SKM-1 treated with dmso at 0.1 percent for 144 hours (cell line): ENCODE measurements around the gene KSR1.
"Not testable (repeated sequence)": the region's sequence is repeated elsewhere in the genome, so short reads cannot be mapped to it uniquely, and the experiment has no call there.

Source experiments
- DNase-seq: peaks from one replicate; lab custom pipeline; 2025; ENCODE audit not compliant: unreplicated experiment; lab: John Stamatoyannopoulos, UW

KSR1 gene

DNA sequence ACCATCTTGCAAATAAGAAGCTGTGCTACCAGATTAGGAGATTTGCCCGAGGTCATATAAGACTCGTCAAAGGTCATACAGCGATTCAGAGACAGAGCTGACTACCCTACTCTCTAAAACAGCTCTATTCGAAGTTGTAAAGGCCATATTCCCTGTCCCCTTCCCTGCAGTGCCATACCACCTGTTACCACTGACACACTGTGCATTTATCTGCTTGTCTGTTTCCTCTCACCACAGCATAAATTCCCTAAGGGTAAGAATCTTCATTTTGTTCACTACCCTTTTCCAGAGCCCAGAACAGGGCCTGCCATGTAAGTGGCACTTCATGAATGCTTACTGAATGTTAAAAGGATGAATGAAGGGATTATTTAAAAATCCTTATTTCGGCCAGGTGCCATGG is 3.4 kb upstream of the KSR1 start:
- DNase-seq: no peak

DNA sequence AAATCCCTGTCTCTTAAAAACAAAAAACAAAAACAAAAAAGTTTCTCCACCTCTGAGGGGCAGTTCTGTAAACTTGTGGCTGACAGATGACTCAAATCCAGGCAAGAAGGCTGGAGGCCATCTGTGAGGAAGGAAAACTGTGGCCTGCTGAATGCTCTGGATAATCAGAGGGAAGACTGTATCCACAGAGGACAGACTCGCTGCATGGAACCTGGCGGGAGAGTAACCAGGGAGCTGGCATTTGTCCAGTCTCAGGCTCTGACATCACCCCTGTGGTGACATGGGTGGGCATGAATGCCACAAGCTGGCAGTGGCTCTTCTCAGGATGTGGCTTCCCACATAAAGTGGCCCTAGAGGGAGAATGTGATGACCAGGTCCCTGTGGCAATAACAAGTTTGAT is 2.8 kb upstream of the KSR1 start:
- no peak for DNase-seq

DNA sequence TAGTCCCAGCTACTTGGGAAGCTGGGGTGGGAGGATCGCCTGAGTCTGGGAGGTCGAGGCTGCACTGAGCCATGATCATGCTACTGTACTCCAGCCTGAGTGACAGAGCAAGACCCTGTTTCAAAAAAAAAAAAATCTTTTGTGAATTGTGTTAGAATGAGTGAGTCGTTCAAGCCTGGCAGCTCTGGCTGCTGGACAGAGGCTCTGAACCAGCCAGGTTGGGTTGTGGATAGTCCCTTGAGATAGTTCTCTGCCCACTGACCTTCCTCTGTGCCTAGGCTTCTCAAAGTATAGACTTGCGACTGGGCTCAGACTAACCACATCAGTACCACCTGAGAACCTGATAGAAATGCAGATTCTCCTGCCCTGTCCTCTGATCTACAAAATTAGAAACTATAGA is 2.2 kb upstream of the KSR1 start:
- DNase-seq: no peak

DNA sequence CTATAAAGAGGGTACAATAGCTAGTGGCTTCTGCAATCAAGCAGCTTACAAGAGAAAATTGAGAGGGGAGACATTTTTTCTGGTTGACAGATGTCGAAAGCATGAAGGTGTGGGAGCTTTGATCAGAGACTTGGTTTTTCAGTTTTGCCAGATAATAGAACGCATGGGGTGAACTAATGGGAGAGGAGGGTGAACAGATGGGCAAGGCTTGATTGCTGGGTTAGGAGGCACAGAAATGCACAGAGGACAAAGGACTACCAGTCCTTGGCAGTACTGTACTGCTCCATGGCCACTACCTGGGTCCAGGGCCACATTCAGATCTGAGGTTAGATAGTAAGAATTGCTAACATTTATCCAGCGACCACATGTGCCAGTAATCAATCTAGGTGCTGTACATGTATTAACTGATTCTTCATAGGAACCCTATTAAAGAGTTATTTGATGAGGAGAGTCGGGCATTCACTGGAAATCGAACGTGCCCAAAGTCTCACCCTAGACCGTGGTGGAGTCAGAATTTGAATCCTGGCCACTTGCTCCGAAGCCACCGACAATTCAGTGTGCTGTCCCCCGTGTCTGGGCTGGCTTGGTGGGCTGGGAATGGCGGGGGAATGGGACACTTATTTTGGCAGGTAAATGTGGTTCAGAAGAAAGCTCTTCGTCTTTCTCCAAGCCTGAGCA is 873 bp upstream of the KSR1 start:
- DNase-seq: no peak

DNA sequence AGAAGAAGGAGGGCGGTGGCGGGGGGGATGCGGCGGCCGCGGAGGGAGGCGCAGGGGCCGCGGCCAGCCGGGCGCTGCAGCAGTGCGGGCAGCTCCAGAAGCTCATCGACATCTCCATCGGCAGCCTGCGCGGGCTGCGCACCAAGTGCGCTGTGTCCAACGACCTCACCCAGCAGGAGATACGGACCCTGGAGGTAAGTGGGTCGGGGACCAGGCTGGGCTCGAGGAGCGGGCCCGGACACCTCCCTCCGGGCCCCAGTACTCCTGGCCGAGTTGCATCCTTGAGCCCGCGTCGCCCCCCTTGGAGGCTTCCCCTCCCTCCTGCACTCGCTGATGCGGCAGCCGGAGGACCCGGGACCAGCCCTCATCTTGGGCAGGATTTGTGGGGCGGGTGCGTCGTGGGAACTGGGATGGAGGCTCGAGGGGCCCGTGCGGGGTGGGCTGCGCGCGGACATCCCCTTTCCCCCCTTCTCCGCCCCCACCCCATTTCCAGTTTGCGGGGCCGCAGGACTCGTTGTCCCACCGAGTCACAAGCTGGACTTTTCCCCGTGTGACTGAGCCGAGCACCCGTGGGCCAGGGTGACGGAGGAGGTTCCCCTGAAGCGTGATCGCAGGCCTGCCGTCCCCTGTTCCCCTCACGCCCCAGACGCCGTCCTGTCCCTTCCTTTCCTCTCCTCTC is 572 bp downstream of the KSR1 start:
- DNase-seq: no peak

DNA sequence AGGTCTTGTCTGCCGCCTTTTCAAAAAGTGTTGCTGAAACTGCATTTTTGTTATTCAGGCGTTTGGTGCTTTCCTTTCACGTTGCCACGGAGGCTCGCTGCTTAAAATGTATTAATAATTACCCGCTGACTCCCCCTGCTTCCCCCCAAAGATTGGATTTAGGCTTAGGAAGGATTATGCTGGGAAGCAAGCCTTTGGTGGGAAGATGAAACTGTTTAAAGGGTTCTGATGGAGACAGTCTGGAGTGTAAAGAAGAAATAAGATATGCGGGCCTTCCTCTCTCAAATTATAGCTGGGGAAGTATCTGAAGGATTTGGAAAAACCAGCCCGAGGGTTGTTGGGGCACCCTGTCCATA is 1.1 kb downstream of the KSR1 start:
- DNase-seq: no peak

DNA sequence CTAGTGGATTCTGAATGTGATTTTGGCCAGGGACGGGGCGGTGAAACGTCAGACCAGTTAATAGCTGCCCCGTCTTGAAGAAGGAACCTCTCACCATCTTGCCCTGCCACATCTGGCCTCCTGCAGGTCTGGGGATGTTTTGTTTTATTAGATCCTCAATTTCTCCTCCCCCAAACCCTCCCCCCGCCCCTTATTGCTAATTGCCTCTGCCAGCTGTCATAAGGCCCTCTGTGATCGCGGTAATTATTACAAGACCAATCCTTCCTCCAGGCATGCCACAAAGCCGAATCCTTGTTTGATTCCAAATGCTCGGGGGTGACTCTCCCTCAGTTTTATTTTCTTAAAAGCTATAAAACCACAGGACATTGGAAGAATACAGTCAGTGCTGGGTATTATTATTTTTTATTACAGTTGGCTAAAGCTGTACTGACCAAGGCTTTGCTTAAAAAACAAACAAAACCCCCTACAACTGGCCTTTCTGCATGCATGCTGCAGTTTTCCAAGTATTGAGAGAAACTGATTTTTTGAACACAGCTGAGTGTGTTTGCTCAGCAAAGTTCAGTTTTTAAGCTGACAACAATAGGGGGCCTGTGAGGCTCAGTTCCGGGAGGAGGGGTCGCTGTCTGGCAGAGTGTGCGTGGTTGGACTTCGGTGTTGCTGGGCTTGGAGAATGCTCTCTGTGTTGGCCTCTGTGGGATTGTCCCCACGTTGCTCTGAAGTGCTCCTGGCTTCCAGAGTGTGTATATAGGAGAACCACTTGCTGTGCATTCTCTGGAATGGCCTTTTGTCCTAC is 1.7 kb downstream of the KSR1 start:
- DNase-seq: no peak

DNA sequence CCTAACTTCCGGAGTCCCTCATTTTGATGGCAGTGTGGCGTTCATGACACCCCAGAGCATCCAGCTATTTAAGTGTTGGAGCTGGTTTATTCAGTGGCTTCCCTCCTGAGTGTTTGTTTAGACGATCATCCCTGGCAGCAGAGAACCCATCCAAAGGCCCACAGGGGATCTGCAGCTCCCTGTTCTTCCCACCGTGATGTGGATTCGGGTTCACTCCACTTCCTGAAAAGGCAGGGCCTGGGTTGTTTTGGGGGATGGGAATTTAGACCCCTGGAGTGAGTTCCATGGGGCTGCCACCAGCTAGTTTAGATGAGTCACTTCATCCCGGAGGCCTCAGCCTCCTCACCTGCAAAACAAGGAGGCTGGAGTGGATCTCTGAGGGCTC is 2.3 kb downstream of the KSR1 start:
- no peak for DNase-seq

DNA sequence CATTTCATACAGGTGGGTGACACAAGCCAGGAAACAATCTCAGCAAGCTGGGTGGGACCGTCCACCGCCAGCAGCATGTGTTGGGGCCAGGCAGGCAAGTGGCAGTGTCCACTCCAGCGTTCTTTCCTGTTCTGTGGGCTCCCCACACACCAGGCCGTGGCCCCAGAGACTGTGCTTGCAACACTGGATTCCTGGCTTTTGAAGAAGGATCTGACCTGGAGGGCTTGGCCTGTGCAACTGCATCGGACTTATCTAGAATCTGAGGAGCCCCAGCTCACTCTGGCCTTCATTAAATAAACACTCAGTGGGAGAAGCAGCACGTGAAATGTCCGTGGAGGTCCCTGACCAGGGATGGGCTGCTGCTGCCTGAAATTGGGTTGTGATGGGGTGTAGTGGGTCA is 3.2 kb downstream of the KSR1 start:
- DNase-seq: no peak

DNA sequence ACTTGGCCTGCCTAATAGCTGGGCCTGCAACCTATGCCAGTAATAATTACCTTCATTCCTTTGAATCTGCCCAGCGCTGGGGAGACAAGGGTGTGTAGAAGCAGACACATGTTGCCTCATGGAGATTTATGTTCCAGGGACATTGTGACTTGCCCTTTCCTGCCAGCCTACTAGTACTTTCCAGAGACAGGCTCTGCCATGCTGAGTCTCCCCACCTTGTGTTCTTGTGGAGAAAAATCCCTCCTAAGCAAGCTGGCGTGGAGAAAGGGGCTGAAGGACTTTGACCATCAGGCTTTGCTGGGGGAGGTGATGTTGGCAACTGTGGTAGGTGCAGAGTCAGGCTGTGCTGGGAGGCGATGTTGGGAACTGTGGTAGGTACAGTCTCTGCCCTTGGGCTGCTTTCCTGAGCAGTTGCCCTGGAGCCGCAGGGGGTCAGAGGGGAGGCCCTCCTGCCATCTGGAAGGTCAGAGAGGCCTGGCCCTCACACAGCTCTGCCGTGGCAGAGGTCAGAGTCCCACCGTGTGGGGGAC is 4.0 kb downstream of the KSR1 start:
- no peak for DNase-seq

DNA sequence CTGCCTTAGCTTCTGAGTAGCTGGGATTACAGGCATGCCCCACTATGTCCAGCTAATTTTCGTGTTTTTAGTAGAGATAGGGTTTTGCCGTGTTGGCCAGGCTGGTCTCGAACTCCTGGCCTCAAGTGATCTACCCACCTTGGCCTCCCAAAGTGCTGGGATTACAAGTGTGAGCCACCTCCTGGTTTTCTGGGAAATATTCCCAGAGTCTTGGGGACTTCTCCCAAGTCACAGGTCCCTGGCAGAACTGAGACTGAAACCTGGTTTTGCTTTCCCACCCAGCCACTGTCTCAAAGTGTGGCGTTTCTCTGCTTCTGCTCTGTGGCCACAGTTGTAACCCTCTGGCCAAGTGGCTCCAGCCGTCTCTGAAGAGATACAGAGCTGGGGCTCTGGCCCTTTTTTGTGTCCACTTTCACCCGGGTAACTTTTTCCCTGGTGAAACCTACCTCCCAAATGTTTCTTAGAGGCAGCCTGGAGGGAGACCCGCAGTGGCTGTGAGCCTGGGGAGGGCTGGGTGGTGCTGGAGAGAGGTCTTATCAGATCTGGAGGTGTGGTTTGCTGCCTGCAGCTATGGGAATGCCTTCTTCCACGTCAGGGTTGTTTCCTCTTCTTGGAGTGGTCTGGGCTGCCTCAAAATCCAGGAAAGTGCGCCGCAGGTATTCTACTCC is 5.1 kb downstream of the KSR1 start:
- DNase-seq: no peak

DNA sequence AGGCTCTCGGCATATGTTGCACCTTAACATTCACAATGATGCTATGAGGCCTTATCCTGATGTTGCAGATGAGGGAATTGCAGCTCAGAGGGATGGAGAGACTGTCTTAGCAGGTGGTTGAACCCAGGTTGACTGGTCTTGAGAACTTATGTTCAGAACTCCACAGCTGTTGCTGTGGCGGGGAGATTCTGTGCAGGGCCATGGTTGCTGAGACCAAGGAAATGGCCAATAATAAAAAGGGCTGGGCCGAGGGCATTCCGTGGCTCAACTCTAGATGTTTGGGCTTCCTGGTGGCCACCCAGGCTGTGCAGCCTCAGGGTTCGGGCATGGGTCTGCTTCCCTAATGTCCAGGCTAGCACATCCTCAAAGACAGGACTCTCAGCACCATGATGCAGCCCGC is 5.9 kb downstream of the KSR1 start:
- DNase-seq: no peak

DNA sequence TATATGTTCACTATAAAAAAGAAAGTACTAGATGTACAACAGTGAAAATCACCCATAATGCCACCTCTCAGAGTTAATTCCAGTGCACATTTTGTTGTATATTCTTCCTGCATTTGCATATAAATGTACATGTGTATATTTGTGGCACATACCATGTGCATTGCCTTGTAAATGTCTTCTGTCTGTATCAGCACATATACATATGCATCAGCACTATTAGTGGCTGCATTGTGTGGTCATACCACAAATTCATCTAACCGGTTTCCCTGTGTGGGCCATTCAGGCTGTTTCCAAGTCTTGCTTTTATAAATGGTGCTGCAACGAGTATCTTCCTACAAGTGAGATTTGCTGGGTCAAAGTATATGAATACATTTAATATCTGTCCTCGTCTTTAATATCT is 6.5 kb downstream of the KSR1 start:
- no peak for DNase-seq

DNA sequence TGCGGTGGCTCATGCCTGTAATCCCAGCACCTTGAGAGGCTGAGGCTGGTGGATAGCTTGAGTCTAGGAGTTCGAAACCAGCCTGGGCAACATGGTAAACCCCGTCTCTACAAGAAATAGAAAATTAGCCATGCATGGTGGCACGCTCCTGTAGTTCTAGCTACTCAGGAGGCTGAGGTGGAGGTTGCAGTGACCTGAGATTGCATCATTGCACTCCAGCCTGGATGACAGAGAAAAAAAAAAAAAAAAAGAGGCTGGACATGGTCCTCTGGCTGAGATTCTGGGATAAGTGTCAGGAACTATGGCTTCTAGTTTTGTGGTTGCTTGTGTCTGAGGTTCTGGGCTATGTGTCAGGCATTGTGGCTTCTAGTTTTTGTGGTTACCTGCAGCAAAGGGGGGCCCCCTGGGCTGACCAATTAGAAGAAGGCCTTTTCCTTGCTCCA is 7.0 kb downstream of the KSR1 start:
- no peak for DNase-seq

DNA sequence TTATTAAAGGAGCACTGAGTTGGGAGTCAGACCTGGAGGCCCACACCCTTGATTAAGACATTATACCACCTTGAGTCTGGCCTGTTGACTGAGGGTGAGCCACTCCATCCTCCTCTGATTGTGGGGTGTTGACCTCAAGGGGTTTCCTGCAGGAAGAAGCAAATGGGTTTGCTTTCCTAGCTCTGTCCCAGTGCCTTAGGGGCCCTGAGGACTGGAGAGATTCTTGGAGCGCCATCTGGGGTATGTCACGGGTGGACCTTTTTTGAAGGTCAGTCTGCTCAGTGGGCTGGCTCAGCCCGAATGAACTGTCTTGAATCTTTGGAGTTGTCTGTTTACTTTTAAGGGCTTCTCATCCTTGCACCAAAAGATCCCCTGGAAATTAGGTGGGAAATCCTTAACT is 7.8 kb downstream of the KSR1 start:
- not testable (repeated sequence) for DNase-seq

DNA sequence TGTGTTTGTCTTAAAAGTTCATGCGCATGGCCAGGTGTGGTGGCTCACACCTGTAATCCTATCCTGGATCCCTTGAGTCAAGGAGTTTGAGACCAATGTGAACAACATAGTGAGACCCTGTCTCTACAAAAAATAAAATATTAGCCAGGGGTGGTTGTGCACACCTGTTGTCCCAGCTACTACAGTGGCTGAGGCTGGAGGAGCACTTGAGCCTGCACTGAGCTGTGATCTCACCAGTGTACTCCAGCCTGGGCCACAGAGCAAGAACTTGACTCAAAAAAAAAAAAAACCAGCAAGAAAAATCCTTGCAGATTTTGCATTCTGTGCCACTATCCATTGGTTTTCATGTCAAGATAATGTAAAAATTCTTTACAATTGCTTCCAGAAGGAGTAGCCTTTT is 8.2 kb downstream of the KSR1 start:
- DNase-seq: no peak

DNA sequence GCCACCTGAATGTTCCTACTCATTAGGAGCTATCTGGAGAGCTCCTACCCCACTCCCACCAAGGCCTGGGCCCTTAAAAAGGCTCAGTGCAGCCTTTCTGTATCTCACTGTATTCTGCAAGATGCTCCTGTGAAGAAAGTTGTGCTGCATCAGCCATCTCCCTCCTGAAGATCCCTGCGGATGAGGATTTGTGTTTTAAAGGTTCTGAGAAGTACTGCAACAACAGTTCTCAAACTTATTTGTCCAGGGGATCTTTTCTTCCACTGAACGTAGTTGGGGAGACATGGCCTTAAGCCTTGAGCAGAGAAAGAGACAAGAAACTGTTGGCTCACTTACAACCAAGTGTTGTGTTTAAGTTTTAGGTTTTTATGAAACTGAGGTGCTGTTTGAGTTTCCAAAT is 9.6 kb downstream of the KSR1 start:
- not testable (repeated sequence) for DNase-seq

DNA sequence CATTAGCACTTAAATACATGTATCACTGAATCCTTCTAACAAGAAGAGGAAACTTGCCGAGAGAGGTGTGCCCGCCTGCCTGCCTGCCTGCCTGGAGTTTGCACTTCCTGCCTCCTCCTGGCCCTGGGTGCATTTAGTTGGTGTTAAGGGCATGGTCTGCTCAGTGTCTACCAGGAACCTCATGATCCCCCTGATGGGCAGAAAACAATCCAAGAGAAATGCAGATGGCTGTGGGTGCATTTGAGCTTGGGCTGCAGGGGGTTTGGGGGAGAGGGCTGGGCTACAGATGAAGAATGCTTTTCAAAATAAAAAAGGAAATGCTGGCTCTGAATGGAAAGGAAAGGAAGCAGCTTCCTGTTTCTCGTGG is 10.1 kb downstream of the KSR1 start:
- DNase-seq: peak; percentile 72

DNA sequence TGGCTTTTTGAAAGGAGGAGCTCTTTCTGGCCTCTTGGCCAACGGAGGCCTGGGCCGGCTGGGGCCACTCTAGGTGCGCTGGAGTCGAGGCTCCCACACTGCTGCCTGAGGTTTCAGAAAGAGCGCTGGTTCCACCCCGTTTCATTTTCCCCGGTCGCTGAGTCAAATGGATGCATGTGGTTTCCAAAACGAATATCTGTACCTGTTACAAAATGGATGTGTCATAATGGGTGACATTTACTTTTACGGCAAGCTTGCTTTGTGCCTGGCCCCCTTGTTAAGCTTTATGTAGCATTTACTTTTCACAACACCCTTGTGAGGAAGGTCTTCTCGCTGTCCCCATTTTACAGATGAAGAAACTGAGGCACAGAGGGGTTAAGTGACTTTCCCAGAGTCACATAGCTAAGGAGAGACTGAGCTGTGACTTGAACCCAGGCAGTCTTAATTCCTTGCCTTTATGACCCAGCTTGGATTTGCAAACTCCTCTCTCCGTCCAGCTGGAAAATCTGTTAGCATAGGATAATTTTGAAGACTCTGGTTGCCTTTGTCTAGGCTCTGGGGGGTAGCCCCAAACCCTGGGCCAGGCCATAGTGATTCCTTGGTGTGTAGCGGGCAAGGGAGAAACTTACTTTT is 10.6 kb downstream of the KSR1 start:
- peak; percentile 78 for DNase-seq

DNA sequence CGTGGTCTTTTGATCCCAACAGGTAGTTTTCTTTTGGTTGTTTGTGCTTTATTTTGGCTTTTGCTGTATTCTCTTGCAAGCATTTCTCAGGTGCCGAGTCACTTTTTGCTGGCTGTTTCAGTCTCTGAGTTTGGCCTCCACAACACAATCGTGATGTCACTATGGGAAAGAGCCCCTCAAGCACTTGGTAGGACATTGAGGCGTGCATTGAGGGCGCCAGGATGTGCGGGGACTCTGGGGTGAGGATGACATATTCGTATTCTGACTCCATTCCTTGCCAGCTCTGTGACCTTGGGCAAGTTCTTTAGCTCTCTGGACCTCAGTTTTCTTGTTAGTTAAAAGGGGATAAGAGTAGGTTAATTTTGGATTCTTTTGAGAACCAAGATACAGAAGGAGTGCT is 13.0 kb downstream of the KSR1 start:
- no peak for DNase-seq
